Fibroblast of skin of left biceps (primary cell): ENCODE measurements around the gene TTBK2.
A peak's percentile ranks its signal among the peaks of the same experiment; 100 is the strongest.
"Not testable (repeated sequence)": the region's sequence is repeated elsewhere in the genome, so short reads cannot be mapped to it uniquely, and the experiment has no call there.

ENCODE experiments used
- DNase-seq, 2 experiments: peaks; one replicate each; pipeline ENCODE4 v3.0.0-alpha.2; 2013; ENCODE audit warnings: low read depth in 2 of 2

TTBK2 gene

GRCh38 chr15:42908538-42908937, 12.0 kb downstream of the TTBK2 start:
- DNase-seq, result no peak

DNA sequence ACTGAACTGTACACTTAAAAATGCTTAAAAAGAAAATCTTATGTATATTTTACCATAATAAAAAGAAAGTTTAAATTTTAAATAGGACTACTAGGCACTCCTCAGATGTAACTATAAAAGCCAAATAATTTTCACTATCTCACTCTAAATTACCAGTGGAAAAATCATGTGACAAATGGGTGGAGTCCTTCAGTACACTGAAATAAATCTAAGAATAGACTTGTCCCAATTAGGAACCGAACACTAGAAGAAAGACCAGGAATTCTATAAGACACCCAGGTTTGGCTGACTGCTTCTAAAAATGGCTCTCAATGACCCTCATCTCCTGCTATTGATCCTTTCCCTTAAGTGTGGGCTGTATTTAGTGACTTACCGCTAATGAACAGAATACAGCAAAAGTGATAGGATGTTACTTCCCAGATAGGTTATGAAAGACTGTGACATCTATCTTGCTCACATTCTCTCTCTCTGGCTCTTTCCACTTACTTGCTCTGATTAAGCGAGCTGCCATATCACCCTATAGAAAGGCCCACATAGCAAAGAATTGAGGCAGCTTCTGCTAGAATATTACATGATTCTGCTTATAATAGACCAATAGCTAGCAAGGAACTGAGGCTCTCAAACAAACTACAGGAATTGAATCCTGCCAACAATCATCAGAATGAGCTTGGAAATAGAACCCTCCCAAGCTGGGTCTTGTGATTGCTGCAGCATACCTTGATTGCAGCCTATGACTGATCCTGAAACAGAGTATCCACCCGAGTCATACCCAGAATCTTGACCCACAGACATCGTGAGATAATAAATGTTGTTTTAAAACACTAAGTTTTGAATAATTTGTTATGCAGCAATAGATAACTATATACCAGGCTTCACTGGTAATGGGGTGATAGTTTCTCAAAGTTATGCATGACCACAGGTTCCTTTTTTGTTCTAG, 16.9 kb downstream of the TTBK2 start:
- no peak for DNase-seq

DNA sequence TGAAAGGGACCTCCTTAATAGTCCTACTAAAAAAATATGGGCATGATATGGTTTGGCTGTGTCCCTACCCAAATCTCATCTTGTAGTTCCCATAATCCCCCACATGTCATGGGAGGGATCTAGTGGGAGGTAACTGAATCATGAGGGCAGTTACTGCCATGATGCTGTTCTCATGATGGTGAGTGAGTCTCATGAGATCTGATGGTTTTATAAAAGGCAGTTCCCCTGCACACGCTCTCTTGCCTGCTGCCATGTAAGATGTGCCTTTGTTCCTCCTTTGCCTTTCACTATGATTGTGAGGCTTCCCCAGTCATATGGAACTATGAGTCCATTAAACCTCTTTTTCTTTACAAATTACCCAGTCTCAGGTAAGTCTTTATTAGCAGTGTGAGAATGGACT, 26.7 kb downstream of the TTBK2 start:
- not testable (repeated sequence) for DNase-seq

DNA sequence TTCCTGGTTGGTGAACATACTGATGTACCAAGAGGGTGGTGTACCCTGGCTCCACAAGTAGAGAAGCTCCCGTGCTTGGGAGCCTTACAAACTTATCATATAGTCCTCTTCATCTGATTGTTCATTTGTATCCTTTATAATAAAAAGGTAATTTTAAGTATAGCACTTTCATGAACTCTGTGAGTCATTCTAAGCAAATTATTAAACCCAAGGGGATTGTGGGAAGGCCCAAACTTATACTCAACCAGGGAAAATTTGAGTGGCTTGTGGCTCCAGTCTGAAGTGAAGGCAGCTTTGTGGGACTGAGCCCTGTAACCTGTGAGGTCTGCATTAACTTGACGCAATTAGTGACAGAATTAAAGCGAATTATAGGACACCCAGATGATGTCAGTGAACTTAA, 29.0 kb downstream of the TTBK2 start:
- DNase-seq, result no peak

GRCh38 chr15:42890161-42890913, 30.2 kb downstream of the TTBK2 start:
- peak; percentile 76 to 77 for DNase-seq

- not testable (repeated sequence) for DNase-seq
Observed at GRCh38 chr15:42887384-42887783, 33.2 kb downstream of the TTBK2 start.

GRCh38 chr15:42880121-42880520, 40.5 kb downstream of the TTBK2 start:
- no peak for DNase-seq

DNA sequence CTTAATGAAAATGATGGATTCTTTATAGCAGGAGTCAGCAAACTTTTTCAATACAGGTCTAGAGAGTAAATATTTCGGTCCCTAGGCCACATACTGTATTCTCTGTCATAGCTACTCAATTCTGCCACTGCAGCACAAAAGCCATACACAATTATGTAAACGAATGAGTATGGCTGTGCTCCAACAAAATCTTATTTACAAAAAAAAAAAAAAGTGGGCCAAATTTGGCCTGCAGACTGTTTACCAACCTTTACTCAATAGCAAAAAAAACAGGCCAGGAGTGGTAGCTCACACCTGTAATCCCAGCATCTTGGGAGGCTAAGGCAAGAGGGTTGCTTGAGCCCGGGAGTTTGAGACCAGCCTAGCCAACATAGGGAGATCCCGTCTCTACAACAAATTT, 41.1 kb downstream of the TTBK2 start:
- no peak for DNase-seq

GRCh38 chr15:42876224-42876623, 44.4 kb downstream of the TTBK2 start:
- no peak for DNase-seq

DNA sequence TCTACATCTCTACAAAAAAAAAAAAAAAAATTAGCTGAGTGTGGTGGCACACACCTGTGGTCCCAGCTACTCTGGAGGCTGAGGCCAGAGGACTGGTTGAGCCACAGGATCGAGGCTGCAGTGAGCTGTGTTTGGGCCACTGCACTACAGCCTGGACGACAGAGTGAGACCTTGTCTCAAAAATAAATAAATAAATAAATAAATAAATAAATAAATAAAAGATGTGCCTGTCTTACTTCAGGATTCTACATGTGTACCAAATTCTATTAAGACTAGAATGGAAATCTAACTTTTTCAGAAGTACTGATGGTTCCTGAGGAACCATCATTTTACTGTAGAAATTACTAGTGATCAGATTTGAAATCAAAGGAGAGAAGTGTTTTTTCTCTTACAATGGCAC, 51.9 kb downstream of the TTBK2 start:
- DNase-seq, result no peak

DNA sequence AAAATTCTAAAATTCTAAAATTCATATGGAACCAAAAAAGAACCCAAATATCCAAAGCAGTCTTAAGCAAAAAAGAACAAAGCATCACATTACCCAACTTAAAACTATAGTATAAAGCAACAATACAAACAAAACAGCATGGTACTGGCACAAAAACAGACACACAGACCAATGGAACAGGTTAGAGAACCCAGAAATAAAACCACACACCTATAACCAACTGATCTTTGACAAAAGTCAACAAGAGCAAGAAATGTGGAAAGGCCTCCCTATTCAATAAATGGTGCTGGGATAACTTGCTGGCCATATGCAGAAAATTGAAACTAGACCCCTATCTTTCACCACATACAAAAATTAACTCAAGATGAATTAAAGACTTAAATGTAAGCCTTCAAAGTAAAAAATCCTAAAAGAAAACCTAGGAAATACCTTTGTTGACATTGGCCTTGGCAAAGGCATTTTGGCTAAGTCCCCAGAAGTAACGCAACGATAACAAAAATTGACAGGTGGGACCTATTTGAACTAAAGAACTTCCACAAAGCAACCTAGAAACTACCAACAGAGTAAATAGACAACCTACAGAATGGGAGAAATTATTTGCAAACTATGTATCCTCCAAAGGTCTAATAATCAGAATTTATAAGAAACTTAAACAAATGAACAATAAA, 56.9 kb downstream of the TTBK2 start:
- no peak for DNase-seq

- DNase-seq, result no peak
Observed at GRCh38 chr15:42858999-42859789, 61.4 kb downstream of the TTBK2 start.

- DNase-seq, result no peak
Observed at GRCh38 chr15:42858540-42858939, 62.0 kb downstream of the TTBK2 start.

GRCh38 chr15:42854576-42854975, 66.0 kb downstream of the TTBK2 start:
- DNase-seq, result no peak

DNA sequence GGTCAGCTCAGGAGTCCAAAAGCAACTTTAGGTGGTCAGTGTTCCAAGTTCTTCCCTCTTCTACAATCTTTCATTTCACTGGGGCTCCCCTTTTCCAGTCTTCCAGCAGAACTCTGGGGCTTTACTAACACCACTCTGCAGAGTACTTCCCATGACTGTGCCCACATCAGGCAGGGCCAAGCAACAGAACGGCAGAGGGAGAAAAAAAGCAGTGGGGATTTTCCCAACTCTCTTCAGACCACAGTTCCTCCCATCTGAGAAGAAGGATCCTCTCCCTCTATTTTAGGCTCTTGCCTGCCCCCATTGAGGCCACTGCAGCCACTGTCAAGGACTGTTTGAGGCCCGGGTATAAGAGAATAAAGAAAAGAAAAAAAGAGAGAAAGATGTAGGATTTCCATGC, 70.7 kb downstream of the TTBK2 start:
- DNase-seq, result no peak

DNA sequence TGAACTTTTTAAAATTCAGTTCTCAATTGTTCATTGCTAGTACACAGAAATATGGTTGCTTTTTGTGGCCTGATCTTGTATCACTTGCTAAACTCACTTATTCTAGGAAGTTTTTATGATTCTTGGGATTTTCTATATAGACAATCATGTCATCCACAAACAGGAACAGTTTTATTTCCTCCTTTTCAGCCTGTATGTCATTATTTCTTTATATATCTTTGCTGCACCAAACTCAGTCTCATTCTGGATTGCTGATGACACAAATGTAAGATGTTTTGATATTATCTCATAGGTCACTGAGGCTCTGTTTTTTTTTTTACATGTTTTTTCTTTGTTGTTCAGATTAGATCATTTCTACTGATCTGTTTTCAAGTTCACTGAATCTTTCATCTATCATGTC, 71.7 kb downstream of the TTBK2 start:
- DNase-seq, result no peak

DNA sequence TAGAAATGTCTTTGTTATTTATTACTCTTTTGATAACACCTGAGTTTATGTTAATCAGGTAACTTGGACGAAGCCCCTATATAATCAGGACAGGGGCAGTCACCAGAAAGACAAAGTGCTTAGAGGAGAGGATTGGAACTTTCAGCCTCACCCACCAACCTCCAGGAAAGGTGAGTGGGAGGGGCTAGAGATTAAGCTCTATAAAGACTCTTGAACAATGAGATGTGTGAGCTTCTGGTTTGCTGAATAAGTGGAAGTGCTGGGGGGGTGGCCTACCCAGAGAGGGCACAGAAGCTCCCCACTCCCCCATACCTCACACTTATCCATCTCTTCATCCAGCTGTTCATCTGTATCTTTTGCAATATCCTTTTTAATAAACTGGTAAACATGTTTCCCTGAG, 73.9 kb downstream of the TTBK2 start:
- no peak for DNase-seq

- DNase-seq, result no peak
Observed at GRCh38 chr15:42845581-42845980, 75.0 kb downstream of the TTBK2 start.

DNA sequence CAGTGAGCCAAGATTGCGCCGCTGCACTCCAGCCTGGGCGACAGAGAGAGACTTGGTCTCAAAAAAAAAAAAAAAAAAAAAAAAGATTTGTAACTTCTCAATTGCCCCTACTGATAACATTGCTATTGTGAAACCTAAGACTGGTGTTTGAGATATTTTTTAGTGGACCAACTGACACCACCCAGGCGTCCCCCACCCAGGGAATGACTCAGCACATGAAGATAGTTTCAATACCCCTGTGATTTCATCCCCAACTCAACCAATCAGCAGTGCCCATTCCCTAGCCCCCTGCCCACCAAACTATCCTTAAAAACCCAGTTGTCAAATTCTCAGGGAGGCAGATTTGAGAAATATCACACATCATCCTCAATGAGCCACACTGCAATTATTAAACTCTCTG, 76.9 kb downstream of the TTBK2 start:
- no peak for DNase-seq

DNA sequence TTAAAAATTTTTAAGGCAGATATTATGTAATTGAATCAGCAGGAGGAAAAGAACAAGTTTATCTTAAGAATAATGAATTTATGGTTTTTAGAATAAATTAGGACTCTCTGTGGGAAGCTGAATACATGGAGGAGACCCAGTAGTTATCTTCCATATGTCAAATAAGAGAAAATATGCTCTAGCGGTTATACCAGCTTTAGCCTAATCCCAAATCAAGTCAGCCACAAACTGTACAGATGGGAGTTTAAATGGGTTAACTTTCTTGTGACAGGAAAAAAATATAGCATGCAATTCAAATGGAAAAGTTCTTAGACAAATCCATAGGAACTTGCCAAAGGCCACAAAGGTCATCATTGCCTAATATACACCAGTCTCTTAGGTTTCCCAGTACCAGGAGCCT, 84.3 kb downstream of the TTBK2 start:
- no peak for DNase-seq

- peak; percentile 41 to 47 for DNase-seq
Observed at GRCh38 chr15:42832576-42832975, 88.0 kb downstream of the TTBK2 start.
